Stimulated activated CD4-positive, alpha-beta T cell treated with anti-CD3 and anti-CD28 coated beads, Interleukin-2, amount 100 ng/mL, for 24 hours (primary cell): ENCODE measurements around the gene NPHP4.

Source experiments
- DNase-seq, 2 donors: peaks; one replicate each; pipeline ENCODE4 v3.0.0-alpha.2; 2020

Gene NPHP4

DNA sequence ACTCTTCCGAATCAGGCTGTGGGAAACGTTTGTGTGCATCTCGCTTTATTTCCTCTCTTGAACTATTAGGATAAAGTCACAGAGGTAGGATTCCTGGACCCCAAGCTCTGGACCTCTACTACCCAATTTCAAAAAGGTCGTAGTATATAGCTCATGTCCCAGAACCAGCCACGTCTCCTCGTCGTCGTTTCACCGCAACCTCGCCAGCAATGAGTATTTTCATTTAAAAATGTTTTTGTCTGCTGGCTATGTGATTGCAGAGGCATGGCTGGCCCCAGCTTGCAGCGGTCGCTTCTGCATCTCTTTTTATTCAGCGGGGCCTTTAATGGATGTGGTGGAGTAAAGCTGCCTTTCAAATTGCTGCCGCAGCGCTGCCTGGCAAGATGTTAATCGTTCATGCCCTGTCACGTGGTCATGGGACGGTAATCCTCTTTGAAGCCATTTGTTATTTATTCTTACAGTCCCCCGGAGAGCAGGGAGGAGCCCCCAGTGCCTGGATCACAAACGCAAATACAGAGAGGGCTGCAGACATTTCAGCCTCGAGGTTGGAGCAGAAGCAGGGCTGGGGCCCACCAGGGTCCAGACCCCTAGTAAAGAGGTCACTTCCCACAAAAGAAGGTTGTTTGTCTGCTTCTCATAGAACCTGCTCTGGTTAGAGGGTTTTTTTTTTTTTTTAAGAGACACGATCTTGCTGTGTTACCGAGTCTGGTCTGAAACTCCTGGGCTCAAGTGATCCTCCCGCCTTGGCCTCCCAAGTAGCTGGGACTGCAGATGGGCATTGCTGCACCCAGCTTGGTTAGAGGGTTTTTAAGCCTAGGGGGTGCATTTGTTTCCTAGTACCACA is 11.6 kb upstream of the NPHP4 start:
- DNase-seq: no peak

DNA sequence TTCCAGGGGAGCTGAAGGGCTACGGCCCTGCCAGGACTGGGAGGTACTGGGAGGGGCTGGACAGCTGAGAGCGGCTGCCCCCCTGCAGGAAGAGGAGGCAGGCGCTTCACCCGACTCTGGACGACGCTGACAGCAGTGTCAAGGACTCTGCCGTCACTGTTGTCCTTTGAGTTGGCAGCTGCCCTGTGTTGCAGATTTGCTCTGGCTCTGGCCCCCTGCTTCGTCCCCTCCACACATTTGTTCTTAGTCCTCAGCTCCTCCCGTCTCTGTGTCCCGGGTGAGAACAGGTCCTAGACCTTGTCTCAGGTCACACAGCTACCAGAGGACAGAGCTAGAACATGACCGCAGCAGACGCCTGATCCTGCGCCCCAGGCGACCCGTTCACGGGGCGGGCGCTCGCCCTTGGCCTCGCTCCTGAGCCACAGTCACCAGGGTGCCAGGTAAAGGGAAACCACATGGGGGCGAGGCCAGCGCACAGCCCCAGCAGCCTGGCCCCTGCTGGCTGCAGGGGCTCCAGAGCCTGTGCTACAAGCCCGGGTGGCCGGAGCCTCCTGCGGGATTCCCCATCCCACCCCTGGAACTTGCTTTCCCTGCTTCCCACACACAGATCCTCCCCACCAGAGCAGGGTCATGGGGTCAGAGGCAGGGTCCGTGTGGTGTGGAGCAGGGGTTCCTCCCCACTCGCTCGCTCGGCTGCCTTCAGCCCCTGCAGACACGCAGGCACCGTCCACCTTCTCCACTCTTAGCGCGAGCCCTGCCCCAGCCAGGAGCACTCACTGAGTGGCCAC is 10.7 kb upstream of the NPHP4 start:
- no peak for DNase-seq

DNA sequence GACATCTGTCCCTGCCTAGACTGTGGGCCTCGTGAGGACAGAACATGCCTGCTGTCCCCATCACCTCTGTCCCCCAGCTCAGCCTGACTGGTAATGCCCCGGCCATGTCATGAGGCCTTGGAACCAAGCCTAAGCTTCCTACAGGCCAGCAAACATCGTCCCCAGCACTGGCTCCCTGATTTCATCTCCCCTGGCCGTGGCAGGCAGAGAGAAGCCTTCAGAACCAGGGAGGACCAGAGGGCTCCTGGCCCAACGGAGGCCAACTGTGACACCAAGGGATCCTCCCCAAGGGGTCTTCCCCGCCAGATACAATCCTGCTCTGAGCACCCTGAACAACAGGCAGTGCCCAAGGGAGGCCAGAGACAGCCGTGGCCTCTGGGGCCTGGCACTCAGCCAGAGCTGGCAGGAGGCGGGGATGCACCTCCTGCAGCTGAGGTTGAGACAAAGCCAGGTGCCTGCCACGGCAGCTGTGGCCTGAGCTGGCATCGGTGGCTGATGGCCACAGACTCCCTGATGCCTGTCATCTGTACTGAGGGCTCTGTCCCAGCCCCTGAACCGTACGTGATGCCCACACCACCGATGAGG is 9.9 kb upstream of the NPHP4 start:
- no peak for DNase-seq

DNA sequence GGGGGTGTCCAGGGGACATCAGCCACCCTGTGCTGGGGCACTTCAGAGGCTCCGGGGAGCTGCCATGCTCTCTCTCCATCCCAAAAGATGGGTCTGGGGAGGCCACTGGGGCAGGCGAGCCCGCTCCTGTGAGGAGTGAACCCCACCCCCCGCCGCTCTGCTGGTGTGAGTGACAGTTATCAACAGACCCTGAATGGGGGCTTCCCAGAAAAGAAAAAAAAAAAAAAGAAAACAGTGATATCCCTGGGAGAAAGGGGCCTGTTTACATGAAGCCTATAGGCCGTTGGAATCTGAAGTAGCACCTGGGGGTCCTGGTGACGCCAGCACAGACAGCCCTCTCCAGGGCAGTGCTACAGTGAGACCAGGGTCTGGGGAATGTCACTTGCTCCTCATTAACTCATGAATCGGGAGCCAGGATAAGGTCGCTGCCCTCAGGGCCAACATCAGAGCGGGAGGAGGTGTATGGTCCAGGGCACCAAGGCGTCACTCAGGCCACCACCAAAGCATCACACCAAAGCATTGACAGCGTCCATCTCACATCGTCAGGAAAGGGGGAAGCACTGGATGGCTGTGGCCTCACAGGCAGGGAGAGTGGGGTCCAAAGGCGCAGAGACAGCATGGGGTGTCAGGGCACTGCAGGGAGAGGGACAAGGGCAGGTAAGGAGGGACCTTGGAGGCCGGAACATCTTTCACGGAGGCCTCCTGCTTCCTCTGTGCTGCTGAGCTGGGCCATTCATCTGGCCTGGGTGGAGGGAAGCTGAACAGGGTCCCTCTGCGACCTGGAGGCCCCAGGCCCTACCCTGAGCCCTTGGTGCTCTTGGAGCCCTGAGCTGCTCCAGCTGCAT is 8.4 kb upstream of the NPHP4 start:
- DNase-seq: no peak

DNA sequence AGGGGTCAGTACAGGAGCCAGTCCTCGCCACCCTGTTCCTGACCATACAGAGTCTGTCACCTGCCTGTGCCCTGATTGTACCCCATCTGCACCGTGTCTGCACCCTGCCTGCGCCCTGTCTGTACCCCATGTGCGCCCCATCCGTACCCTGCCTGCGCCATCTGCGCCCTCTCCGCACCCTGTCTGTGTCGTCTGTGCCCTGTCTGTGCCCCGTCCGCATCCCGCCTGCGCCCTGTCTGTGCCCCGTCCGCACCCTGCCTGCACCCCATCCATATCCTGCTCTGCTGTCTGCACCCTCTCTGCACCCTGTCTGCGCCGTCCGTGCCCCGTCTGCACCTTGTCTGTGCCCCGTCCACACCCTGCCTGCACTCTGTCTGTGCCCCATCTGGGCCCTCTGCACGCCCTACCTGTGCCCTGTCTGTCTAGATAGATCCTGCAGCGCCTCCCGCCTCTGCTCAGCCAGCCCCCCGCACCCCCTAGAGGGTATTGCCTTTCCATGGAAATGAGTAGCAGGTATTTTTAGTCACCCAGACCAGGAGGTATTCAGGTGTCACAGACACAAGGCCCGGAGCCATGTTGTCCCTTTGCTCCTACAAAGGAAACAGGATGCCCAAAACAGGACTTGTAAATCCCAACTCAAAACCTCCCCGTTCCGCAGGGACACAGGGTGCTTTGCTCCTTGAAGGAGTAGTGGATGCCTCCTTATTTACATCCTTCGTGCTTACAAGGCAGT is 7.7 kb upstream of the NPHP4 start:
- no peak for DNase-seq

DNA sequence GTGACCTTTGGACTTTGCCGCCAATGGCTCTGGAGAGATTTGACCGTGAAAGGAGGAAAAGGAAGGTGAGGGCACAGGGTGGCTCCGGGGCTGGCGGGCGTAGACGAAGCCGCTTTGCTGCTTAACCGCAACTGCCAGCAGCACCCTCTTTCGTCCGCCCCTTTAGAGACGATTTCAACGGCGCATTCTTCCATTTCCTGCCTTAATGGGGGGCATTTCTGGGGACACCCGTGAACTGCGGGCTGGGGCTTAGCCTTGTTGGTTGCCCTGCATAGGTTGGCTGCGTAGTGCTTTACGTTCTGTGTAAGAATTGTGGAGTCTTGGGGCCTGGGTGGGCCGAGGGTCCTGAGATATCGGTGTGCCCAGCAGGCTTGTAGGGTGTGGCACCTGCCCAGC is 6.7 kb upstream of the NPHP4 start:
- no peak for DNase-seq

DNA sequence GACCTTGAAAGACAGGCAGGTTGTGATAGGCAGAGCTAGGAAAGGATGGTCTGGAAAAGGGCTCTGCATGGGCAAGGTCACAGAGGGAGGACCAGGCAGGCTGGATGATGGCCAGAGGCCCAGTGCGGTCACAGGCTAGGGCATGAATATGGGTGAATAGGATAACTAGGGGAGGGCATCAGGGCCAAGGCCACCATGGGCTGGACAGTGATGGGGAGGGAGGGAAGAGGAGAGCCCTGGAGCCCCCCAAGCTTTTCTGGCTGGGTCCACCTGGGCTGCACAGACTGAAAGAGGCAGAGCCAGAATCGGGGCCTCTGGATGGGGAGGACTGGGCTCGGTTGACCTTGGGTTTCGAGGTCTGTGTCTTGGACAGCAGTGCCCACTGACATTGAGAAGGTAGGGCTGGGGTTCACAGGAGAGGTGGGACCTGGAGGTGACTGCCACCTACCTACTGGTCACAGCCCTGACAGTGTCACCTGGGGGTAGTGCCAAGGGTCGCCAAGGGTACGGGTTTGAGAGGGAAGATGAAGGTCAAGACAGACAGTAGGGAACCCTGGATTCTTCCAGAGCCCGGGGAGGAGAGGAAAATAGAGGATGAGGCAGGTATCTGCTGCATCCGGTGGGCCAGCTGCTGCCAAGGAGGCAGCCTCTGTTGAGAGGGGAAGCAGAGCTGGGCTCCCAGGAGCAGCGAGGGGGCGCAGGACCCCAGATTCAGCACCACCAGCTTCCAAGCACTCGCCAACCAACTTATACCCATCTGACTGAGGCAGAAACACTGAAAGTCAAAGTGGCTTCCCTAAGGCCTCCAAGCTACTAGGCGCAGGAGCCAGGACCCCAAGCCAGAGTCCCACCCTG is 6.1 kb upstream of the NPHP4 start:
- DNase-seq: no peak

DNA sequence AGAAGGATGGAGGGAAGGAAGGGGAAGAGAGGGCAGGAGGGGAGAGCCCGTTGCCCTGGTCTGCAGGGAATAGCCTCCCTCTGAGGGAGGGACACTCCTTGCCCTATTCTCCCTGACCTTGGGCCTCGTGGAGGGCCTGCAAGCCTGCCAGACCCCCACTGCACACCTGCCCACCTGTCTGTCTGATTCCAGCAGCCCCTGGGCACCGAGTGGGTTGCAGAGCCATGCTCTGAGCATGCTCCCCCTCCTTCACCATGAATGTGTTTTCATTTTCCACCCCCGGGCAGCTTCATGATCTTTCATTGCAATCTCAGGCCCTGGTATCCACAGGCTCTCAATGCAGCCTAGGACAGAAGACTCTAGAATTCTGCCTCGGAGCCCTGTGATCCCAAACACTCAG is 5.1 kb upstream of the NPHP4 start:
- DNase-seq: no peak

DNA sequence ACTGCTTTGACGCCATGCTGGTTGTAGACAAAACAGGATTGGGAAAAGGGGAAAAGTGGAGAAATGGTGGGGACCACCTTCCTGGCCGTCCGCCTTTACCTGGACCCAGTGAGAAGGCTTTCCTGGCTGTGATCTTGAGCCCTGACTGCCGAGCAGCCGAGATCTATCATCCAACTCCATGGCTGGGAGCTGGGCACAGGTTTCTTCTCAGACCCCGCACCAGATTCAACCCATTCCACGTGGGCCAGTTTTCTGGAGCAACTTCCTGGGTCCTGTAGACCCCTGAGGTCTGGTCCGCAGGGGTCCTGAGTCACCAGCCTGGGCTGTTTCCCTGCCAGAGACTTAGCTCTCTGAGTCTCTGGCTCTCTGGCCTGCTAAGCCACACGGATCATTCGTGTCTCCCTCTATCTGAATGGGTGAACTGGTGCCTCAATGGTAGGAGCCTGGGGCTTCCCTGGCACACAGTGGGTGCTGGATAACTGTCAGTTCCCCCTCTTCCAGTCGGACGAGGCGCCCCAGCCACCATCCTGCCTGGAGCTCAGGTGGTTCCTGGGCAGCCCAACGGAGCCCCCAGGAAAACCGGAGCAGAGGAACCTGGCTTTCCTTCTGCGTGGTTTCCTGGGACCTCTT is 4.5 kb upstream of the NPHP4 start:
- no peak for DNase-seq

DNA sequence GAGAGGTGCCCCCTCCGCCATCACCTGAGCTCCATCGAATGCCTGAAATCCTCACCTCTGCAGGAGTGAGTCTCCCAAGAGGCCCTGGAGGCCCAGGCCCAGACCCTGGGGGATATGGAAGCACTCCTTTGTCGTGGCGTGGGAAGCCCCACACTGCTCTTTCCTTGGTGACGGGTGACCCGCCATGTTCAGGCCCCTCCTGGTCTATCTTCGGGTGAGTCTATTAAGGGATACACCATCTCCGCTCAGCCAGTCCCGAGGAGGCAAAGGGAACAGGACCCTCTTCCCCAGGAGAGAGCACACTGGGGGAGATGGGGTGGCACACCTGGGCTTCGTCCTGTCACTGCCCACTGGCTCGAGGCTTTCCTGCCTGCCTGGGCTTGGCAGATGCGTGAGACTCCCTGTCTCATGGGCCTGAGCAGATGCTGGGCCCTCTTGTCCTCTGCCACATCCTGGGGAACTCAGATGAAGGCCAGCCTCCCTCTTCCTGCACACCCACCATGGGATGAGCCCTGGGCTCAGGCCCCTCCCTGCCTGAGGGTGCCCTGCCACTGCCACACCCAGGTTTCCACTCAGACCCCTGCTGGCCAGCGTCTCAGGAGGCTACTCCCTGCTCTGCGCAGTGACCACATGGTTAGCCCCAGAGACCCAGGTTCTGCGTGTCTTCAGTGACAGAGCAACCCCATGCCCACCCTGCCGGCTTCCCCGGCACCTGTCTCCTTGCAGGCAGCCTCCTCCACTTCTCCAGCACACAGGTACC is 3.8 kb upstream of the NPHP4 start:
- no peak for DNase-seq

DNA sequence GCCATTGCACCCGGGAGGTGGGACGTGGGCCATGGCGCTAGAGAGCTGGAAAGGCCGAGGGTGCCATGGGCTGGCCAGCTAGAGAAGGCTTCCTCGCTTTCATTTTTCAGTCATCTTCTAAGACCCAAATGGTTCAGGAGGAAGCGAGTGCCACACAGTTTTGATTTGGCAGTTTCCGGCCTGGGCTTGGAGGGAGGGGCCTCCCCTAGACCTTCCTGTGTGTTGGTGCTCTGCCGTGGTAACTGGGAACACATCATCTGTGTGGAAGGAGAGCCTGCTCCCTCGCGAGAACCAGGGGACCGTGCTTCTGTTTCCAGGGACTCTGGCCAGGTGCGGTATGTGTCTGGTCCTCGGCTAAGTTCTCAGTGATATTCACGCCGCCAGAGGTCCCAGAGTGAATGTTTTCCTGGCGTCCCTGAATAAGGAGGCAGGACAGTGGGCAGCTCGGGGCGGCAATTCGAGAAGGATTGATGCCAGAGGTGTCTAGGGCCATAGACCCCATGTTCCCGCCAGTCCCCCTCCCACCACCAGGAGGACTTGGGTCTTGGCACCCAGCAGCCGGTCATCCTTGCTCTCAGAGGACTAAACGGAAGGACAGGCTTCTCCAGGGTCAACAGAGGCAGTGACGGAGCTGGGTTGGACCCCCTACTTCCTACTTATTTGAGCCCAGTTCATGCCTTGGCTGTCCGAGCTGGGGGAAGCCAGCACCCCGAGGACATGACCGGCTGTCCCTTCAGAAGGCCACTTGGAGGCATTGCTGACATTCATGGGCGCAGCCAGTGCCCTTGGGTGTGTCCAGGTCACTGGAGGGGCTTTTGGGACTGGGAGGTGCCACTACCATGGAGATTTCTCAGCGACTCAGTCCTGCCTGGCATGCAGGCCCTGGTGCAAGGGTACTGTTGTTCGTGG is 2.7 kb upstream of the NPHP4 start:
- peak; percentile 58 to 63 for DNase-seq

DNA sequence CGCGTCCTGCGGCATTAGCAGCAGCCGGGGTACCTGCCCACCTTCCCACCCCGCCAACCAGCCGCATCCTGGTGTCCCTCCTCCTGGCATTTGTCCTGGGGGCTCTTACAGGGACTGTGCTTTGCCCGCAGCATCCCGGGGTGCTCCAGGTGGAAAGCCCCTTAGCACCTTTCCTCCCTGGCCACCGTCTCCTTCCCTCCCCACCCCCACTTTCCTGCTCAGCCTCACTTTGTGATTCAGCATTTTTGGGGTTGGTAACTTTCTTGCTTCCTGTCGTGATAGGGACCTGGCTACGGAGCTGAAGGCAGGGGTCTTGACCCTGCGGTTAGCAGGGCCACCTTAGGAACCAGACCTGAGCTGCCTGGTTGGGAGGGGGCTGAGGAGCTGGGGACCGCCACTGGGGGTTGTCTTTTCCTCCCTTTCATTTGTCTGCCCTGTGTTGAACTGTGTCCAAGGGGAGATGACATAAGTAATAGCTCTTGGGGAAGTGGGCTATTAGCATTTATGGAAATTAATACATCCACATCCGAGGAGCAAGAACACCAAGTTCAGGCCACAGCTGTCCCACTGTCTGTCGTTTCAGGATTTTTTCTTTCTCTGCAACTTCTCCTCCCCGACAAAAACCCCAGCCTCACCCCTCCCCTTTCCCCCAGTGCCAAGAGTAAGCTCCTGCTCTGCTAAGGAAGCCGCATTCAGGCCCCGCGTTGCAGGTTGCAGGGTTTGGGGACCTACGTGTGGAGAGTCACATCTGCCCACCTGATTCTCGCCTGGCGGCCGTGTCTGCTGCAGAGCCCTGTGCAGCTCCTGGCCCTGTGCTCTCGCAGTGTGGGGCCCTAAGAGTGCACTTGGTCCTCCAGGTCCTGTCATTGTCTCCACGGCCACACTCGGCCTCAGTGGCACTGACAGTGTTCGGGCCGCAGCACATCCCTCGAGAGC is 1.6 kb upstream of the NPHP4 start:
- DNase-seq: peak; percentile 39 to 51

DNA sequence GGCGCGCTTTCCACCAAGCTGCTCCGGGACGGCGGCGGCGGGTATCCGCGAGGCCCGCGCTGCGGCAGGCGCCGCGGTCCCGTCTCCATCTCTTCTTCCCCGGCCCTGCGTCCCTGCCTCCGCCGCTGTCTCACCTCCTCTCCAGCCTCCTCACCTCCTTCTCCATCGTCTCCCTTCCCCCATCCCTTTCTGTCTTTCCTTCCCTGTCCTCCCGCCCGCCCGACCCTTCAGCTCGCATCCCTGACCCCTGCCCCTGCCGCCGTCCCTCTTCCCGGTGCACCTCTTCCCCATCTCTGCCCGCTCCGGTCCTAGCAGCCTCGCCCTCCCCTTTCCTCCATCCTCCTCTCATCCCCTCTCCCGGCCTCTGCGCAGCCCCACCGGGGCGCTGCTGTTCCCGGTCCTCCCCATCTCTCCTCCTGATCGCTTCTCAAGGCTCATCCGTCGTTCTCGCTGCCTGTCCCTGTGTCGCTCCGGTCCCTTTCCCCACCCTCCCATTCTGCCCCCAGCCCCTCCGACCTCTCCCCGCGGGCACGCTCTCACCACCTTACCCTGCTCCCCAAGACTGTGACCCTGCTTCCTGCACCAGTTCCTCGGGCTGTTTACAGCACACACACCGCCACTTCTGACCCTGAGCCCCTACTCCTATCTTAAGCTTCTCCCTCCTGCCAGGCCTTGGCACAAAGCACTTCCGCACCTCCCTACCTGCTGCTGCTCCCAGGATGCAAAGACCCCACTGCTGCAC is 760 bp upstream of the NPHP4 start:
- peak; percentile 28 to 29 for DNase-seq

DNA sequence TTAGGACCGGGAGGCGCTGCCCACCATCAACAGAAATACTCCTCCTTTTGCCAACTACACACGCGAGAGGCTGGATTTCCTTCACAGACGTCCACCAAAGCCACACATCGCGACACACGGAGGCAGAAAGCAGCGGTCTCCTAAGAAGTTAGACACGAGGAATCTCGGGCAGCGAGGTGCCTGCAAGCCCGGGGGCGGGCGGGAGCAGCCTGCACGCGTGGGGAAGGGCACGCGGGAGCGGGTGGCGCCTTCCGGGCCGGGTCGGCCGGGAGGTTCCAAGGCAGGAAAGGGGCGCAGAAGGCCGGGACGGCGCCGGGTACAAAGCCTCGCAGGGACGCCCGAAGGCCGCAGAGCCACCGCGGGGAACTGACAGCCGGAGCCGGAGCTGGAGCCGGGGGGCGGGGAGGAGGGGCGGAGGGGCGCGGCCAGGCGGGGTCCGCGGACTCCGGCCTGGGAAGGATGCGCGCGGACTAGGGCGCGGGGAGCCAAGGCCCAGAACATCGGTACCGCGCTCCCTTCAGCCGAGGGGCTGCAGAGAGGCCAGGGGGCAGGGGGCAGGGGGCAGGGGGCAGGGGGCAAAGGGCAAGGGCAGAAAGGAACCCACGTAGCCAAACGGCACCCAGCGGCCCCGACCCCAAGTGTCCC is 722 bp downstream of the NPHP4 start:
- DNase-seq: peak; percentile 46 to 51

DNA sequence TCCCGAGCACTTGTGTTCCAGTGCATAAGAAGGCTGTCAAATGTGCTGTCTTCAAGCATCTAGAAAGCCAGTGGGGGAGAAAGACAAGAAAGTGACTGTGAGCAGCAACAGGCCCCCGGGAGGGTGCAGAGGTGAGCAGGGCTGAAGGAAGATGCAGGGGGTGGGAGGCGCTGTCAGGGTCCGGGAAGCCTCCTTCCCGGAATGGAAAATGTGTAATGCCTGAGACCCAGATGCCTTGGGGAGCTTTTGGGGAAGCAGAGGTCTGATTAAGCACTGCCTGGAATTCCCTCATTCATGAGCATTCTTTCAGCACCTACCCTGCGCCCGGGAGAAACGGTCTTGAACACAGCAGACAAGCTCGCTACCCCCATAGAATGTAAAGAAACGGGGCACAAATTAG is 1.3 kb downstream of the NPHP4 start:
- no peak for DNase-seq

DNA sequence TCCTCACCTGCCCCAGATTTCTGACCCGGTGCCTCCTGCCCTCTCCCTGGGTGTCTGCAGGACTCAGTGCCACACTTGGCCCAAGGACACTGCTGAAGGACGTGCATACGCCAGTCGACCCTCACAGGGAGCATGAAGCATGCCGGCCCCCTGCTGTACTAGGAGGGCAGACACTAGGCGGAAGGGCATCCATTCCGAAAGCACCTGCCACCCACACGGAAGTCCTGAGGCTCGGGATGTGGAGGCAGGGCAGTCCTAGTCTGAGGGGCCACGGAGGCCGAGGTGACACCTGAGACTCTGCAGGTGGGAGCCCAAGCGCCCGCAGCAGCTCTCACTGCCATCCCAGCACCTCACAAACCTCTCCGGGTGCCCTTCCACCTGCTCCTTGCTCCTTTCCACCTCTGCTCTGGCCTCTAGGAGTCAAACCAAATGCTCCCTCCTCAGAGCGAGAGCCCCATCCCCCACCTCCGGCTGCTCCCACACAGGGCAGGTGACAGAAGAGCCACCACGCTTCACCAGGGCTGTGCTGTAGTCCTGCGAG is 2.4 kb downstream of the NPHP4 start:
- DNase-seq: no peak
